ENCODE data around the gene TRAF1. TPM values are rescaled to one million over a fixed set of nuclear protein-coding genes. Genes with fewer than 3 reads are reported as not detected.

The TRAF1 gene
- total RNA-seq, 1 experiment from 2014 or later: 1.8 TPM

DNA sequence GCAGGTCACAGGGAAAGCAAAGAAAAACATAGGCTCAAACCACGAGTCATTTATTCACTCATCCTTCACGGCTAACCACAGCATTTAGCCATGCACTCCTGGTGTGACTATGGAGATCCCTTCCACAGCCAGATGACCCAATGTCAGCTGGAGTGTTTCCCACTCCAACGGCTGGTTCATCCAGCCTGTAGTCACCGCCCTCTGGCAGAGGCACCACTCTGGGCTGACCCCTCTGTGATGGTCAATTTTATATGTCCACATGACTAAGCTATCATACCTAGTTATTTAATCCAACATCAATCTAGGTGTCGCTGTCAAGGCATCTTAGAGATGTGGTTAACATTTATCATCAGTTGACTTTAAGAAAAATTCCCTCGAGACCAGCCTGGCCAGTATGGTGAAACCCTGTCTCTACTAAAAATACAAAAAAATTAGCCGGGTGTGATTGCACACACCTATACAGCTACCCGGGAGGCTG lies 40.1 kb downstream of the TRAF1 start (continued):
- TF ChIP-seq ARID4B (CRISPR knock-in tag; IDR thresholded peaks at IDR 0.05; ENCODE audit: borderline replicate concordance) (no peak), E2F5 (CRISPR knock-in tag; IDR thresholded peaks at IDR 0.05) (no peak), GTF2I (CRISPR knock-in tag; conservative IDR thresholded peaks at IDR 0.05) (no peak), SOX15 (CRISPR knock-in tag; IDR thresholded peaks at IDR 0.05) (no peak), IRF1 (CRISPR knock-in tag; IDR thresholded peaks at IDR 0.05) (no peak), GRHL2 (CRISPR knock-in tag; IDR thresholded peaks at IDR 0.05; ENCODE audit: insufficient replicate concordance, severe bottlenecking) (no peak), TCF7 (CRISPR knock-in tag; IDR thresholded peaks at IDR 0.05; ENCODE audit: low read depth) (no peak)
- TF ChIP-seq, protein P1, sequence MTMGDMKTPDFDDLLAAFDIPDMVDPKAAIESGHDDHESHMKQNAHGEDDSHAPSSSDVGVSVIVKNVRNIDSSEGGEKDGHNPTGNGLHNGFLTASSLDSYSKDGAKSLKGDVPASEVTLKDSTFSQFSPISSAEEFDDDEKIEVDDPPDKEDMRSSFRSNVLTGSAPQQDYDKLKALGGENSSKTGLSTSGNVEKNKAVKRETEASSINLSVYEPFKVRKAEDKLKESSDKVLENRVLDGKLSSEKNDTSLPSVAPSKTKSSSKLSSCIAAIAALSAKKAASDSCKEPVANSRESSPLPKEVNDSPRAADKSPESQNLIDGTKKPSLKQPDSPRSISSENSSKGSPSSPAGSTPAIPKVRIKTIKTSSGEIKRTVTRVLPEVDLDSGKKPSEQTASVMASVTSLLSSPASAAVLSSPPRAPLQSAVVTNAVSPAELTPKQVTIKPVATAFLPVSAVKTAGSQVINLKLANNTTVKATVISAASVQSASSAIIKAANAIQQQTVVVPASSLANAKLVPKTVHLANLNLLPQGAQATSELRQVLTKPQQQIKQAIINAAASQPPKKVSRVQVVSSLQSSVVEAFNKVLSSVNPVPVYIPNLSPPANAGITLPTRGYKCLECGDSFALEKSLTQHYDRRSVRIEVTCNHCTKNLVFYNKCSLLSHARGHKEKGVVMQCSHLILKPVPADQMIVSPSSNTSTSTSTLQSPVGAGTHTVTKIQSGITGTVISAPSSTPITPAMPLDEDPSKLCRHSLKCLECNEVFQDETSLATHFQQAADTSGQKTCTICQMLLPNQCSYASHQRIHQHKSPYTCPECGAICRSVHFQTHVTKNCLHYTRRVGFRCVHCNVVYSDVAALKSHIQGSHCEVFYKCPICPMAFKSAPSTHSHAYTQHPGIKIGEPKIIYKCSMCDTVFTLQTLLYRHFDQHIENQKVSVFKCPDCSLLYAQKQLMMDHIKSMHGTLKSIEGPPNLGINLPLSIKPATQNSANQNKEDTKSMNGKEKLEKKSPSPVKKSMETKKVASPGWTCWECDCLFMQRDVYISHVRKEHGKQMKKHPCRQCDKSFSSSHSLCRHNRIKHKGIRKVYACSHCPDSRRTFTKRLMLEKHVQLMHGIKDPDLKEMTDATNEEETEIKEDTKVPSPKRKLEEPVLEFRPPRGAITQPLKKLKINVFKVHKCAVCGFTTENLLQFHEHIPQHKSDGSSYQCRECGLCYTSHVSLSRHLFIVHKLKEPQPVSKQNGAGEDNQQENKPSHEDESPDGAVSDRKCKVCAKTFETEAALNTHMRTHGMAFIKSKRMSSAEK (CRISPR knock-in tag; IDR thresholded peaks at IDR 0.05; ENCODE audit: borderline replicate concordance): no peak
- TF ChIP-seq, protein P2, sequence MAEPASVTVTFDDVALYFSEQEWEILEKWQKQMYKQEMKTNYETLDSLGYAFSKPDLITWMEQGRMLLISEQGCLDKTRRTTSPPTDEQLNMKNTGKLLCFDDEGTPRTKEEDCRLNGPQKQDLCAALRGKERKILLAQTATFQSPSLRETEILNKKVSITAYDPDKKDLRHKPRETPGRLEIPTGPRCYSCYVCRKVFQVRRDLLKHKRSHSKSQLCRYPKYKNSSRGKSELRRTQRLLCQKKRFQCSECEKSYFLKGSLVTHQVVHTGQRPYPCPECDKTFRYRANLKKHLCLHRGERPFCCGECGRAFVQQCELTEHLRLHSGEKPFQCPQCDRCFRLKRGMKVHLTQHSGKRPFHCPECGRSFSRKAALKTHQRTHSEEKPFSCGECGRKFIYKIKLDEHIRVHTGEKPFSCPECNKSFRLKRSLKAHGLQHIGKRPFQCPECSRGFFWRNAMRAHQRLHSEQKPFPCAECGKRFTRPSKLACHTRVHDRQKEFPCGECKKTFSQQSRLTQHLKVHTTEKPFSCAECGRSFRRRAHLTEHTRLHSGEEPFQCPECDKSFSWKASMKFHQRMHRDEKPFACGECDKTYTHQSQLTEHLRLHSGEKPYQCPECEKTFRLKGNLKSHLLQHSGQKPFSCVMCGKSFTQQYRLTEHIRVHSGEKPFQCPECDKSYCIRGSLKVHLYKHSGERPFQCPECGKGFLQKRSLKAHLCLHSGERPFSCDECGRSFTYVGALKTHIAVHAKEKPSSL (CRISPR knock-in tag; conservative IDR thresholded peaks at IDR 0.05): no peak
- TF ChIP-seq, protein P3, sequence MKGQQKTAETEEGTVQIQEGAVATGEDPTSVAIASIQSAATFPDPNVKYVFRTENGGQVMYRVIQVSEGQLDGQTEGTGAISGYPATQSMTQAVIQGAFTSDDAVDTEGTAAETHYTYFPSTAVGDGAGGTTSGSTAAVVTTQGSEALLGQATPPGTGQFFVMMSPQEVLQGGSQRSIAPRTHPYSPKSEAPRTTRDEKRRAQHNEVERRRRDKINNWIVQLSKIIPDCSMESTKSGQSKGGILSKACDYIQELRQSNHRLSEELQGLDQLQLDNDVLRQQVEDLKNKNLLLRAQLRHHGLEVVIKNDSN (CRISPR knock-in tag; IDR thresholded peaks at IDR 0.05): no peak
- TF ChIP-seq, protein P4, sequence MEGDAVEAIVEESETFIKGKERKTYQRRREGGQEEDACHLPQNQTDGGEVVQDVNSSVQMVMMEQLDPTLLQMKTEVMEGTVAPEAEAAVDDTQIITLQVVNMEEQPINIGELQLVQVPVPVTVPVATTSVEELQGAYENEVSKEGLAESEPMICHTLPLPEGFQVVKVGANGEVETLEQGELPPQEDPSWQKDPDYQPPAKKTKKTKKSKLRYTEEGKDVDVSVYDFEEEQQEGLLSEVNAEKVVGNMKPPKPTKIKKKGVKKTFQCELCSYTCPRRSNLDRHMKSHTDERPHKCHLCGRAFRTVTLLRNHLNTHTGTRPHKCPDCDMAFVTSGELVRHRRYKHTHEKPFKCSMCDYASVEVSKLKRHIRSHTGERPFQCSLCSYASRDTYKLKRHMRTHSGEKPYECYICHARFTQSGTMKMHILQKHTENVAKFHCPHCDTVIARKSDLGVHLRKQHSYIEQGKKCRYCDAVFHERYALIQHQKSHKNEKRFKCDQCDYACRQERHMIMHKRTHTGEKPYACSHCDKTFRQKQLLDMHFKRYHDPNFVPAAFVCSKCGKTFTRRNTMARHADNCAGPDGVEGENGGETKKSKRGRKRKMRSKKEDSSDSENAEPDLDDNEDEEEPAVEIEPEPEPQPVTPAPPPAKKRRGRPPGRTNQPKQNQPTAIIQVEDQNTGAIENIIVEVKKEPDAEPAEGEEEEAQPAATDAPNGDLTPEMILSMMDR (IDR thresholded peaks at IDR 0.05): no peak

Data from WTC11 (cell line).